HG02798 (cell line): Measurements from ENCODE around the gene ITPR1.
"Not testable (repeated sequence)": the region's sequence is repeated elsewhere in the genome, so short reads cannot be mapped to it uniquely, and the experiment has no call there.

ENCODE experiments used
- ATAC-seq: cut with Tn5 transposase; IDR thresholded peaks from one replicate; pipeline ENCODE4 v1.9.1; 2021; ENCODE audit warnings: mild to moderate bottlenecking; ENCODE audit not compliant: unreplicated experiment, poor library complexity

The ITPR1 gene

DNA sequence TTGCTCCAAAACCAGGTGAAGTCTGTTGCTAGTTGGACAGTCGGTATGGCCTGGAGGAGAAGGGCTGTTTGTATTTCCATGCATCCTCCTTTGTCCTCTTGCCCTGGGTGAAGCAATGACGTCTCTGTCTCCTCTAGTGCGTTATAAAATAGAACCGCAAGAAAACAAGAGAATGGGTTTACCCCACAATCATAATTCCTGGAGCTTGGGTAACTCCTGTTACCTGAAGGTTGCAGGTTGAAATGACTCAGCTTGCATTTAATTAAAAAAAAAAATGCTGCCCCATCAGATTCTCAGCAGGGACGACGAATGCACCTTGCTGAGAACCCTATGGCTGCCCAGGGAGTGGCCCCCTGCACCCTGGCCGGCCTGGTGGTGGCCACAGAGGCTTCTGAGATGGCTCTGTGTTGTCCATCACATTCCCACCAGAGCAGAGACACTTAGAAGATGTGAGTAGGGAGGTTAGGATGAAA is 257.9 kb downstream of the ITPR1 start:
- ATAC-seq, result no peak

DNA sequence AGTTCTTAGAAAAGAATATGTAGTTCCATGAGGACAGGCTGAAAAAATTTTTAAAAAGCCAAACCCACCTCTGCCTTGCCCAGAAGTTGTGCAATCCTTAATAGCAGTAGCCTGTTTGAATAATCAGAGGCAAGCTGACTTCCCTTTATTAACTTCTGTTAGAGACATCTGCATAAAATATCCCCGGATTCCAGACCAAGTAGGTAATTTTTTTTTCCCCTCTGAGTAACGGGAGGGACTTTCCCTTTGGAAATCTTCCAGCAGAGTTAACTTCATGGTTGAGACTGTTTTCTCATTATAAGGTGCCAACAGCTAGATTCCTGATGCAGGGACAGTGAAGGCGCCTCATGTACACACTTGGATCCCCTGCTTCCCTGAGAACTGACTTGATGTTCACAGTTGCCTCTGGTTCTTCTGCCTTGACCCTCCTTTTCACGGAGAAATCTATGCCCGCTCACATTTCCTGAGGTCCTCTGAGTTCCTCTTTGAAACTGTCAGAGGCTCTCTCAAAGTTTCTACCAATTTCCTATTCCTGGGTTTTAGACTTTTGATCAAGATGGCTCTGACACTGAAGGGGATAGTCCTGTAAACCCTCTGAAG is 258.5 kb downstream of the ITPR1 start:
- ATAC-seq, result no peak

DNA sequence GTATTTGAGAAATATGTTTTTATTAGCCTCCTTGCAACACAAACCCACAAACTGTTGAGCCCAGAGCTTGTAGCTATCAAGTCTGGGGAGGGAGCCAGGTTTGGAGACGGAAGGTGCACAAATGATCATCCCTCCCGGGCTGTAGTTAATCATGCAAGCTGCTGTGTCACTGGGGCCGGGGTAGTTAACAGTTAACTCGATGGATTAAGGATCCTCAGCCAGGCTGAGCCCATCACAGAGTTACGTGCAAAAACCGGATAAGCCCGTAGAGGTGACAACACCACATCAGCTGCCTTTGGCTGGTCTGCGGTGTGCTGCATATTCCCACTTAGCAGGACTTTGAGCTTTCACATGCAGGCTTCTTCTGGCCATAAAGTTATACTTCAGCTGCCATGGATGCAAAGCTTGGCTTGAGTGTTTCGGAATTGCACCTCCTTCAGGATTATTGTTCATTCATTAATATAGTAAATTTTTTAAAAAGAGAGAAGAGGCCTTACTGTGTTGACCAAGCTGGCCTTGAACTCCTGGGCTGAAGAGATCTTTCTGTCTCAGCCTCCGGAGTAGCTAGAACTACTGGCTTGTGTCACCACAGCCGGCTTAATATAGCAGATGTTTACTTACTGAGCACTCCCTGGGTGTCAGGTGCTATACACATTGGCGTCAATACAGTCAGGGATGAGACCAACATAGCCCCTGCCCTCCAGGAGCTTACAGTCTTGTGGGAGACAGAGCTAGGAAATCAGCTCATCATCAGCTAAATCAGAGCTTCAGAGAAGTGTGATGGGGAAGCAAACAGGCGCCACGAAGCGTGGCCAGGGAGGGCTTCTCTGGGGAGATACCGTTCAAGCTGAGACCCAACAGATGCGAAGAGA is 259.3 kb downstream of the ITPR1 start:
- peak; percentile 11 for ATAC-seq

DNA sequence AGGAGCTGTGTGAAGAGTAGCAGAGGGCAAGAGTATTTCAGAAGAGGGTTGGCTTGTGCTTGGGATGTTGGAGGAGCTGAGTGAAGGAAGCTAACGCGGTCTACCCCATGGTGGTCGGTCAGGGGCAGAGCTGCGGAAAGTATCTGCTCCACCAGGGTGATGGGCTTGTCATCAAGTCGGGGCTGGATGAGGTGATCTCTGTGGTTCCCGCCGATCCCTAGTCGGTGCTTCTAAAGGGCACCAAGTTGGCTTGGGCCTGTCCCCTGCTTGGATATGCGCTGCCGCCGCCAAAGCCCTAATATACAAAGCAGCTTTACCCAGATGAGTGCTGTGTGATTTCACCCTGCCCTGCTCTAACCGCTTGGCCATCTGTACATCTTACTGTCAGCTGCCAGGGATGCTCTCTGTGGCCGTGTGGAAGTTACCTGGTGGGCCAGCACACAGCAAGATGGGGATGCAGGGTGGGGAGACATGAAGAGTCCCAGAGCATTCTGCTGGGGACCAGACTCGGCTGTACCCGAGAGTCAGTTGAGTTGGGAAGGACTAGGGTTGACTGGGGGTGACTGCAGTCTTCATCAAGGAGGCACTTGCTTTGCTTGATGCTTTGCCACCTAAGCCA is 260.0 kb downstream of the ITPR1 start:
- peak; percentile 38 for ATAC-seq

DNA sequence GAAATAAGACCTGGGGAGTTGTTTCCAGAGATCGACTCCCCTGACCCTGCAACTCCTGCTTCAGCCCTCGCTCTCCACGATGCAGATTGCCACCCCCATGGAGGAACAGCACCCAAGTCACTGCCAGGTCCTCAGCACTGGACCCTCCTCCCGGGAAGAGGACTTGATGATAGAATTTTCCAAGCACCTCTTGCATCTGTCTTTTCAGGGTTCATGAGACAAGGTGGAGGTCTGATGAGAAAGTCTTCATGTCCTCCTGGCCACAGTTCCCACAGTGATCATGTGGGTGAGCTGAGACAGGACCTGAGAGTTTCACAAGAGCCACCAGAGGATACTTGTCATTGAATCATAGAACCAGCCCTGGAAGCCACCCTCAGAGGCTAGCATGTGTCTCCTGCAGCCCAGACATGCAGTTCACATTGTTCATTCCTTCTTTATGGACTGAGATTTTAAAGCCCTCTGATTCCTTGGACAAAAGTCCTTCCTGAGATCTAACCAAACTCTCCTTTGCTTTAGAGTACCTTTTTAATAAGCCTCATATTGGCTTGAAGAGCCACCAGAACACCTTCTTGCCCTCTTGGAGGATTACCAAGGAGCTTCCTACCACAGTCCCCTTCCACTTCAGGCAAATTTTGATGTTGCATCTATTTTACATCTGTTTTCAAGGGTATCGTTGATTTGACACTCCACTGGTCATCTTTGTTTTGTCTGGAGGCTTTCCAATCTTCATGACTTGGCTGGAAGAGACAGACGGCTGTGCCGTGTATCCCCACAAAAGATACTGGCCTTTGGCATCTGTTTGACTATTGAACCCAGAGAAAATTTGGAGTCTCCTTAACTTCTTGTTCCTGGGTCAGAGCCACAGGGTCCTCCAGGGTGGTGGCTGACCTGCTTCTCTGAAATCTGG is 261.3 kb downstream of the ITPR1 start:
- peak; percentile 63 for ATAC-seq

DNA sequence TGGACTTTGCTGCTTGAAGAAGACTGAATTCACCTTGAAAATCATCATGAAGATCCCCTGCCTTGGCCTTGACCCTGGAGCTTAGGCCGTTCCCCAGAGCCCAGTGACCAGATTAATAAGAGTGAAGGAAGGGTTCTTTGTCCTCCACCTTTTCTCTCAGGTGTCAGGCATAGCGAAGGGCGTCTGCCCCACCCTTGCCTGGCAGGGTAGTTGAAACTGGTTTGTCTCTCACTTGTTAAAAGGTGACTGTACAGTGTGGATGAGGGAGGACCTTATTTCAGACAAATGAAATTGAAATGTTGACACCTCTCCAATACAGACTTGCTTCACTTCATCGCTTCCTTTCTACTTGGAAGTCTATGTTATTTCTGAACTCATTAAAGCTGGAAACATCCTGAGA is 262.4 kb downstream of the ITPR1 start:
- no peak for ATAC-seq

DNA sequence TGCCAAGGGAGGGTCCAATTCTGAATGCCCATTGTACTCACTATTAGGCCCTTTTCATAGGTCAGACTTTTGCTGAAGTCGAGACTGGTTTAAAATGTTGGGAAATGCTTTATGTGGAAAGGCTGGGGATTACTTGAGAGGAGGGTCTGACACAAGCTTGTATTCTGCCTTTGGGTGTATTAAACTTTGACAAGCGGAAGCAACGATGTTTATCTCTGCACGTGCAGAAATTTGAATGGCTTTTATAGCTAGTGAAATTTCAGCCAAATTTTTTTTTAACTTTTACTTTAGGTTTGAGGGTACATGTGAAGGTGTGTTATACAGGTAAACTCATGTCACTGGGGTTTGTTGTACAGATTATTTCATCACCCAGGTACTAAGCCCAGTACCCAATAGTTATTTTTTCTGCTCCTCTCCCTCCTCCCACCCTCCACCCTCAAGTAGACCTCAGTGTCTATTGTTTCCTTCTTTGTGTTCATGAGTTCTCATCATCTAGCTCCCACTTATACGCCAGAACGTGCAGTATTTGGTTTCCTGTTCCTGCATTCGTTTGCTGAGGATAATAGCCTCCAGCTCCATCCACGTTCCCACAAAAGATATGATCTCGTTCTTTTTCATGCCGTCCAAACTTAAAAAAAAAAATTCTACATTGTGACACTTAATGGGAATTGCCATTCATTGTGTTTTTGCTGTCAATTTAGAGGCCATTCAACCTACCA is 263.1 kb downstream of the ITPR1 start:
- ATAC-seq, result no peak

DNA sequence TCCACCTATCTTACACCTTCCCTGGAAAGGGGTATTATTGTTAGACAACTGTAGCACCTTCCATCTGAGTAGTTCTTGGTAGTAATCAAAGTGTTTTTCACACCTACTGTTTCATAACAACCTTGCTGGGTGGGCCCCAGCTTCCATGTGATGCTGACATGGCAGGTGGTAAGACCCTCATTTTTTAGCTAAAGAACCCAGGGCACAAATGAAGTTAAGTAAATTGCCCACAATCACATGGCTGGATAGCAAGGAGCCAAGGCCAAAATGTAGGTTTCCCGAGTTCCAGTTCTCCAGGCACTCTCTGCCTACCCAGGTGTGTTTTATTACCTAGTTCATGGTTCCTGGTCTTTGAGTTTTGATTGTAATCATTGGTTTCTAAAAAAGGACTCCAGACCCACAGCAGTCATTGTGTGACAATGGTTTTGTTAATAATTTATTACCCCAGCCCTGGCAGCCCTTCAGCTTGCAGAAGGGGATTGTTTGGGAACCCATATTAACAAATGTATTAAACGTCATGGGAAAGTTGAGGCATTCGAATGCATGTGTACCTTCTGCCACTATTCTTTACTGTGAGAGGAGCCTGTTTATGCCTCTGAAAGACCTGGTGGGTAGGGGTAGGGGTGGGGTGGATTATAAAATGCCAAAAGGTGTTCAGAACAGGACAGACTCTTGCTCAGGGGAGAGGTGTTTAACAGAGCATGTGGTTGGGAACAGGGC is 263.9 kb downstream of the ITPR1 start:
- peak; percentile 31 for ATAC-seq

DNA sequence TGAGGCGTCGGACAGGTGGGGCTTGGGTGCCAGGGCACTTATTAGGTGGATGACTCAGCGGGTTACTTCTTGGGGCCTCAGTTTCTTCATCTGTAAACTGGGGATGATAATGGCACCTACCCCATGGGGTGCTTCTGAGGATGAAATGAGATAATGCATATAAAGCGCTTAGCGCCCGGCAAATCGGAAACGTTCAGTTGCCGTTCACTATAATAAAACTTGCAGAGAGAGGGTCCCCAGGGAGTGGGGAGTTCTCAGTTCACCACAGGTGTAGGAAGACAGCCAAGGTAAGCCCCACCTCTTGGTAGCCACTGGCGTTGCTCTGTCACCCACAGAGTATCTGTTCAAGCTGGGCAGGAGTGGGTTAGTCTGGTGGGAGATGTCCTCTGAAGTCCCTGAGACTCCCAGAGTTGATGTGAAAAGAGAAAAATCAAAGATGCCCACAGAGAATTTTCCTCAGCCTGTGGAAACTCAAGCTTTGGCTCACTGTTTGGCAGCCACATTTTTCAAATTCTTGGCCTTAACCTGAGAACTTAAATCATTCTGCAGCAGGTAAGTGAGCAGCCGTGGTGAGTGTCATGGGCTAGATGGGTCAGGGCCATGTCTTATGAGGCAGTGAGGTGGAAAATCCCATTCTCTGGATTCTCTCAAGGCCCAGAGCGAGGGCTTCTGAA is 264.6 kb downstream of the ITPR1 start:
- no peak for ATAC-seq

DNA sequence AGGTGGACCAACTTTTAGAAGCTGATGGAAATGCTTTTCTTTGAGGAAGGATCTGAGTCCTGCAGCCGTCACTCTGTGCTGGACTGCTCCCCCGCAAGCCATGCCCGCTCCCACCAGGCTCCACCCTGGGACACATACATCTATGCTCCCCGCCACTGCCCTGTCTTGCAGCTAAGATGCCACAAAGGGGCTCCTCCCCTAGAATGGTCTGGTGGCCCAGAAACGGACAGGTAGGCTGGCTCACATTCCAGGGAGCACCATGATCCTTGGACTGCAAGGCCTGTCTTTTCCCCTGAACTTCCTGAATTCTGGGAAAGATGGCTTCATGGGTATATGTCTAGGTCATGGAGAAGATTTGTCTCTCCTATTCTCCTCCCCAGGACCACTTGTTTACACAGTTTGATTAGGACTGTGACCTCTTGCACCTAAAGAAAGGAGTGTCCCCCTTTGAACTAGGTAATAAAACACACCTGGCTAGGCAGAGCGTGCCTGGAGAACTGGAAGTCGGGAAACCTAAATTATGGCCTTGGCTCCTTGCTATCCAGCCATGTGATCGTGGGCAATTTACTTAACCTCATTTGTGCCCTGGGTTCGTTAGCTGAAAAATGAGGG is 265.2 kb downstream of the ITPR1 start:
- ATAC-seq, result no peak

DNA sequence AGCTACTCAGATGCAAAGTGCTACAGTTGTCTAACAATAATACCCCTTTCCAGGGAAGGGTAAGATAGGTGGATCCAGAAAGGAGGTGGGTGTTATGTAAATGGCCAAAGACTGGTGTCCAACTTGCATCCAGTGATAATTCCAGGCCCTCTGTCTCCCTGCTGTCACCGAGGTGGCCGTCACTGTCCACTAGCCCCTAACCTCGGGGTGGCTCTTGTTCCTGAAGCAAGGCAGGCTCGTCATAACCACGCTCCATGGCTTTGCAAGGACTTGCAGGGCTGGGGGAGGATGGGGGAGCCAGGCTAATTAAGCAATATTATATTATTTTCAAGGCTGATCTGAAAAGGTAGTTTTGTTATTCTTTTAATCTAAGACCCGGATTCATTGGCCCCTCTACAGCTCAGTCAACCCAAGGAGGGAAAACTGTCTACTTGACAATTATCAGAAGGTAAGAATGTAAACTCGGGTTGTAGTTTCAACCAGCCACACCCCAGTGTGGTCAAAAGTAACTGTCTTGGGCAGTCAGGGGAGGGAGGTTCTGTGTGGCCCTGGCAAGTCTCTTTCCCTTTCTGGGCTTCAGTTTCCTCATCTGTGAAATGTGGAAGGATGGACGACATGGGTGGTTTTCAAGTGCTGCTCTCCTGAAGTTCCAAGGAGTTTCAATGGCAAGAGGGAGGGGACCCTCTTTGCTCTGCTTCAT is 266.0 kb downstream of the ITPR1 start:
- ATAC-seq, result no peak

DNA sequence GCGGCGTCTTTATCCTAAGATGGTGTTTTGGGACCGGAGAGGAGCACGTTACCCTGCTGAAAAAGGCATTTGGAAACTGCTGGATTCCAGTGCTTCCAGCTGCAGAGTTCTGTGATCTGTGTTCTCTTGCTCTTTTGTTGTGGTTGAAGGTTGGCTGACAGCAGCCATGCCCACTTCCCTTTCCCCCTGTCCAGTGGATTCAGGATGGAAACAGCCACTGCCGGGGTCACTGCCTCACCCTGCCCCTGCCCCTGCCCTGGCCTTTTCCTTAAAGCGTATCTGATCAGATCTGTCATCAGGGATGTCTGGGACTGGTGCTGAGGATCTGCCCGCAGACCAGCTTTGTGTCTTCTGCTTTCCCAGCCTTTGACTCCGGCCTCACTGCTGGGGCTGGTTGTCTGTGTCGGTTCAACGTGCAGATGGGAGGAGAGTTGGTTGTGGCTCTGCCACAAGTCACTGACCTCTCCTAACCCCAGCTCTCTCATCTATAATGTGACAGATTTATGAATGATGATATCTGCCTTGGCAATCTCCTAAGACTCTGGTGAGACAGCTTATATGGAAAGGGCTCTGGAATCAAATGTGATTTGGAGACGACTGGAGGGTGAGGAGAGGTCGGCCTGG is 266.7 kb downstream of the ITPR1 start:
- ATAC-seq, result no peak

DNA sequence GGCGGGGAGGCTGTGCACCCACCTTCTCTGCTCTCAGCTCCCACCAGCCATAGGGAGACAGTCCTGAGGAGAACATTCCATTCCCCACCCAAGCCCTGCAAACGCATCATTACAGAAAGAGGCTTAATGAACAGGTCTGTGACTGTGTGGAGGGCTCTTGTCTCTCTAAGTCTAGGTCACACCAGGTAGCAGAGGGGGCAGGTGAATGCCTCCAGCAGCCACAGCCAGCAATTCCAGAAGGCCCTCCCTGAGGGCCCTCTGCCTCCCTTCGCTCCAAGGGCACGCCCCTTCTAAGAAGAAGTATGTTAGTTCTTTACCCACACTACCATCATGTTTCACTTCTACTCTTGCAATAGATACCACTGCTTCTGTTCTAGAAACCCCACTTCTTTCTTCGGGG is 268.6 kb downstream of the ITPR1 start:
- ATAC-seq, result no peak

DNA sequence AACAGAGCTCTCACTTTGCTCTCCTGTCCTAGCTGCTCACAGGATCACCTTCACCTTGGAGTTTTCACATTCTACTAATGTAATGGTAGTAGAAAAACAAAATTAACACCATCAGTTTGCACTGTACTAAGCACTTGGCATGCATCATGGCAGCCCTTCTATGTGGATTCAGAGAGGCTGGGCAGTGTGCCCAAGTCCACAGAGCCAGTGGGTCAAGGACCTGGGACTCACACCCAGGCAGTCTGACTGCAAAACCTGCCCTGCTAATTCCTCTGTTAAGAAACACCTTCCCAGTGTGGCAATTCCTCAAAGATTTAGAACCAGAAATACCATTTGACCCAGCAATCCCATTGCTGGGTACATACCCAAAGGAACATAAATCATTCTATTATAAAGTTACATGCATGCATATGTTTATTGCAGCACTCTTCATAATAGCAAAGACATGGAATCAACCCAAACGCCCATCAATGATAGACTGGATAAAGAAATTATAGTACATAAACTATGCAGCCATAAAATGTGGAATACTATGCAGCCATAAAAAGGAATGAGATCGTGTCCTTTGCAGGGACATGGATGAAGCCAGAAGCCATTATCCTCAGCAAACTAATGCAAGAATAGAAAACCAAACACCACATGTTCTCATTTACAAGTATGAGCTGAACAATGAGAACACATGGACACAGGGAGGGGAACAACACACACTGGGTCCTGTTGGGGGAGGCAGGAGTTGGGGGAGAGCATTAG is 269.5 kb downstream of the ITPR1 start:
- not testable (repeated sequence) for ATAC-seq

DNA sequence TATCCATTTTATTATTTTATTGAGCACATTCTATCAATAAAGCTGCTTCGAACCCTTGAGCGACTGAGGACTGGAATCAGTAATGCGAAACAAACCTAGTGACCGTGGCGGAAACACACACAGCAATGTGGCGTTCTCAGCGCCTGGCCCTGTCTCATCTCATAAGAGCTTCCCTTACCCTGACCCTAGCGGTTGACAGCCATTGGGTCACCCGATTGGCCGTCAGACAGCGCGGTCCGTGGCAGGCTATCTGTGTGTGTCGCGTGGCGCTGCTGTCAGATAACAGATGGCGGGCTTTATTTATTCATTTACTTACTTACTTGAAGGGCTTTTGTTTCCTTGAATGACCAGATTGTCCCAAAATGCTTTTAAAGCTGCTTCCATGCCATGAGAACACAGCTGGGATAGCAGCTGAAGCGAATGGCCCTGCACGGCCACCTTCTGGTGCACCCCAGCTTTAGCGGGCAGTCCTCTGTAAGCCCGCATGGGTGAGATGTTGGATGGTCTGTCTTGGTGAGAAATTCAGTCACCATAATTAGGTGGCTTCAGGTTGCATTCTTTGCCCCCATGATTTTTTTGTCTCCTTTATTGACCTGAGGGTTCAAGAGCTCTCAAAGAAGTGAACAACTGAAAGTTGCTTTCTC is 270.6 kb downstream of the ITPR1 start:
- ATAC-seq, result no peak

DNA sequence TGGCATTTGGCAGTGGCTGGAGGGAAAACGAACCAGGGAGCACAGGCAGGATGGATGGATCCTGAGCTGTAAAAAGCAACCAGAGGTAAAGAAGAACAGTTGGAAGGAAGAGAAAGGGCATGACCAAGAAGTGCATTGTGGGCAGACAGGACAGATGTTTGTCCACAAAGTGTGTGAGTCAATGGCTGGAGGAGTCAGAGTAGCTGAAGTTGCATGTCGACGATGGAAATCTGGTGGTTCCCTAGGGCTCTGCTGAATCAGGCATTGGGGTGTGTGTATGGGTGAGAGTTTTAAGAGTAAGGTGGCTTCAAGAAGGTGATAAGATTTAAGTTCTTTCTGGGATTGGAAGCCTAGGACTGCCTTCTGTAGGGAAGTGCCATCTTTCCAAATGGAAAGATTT is 272.1 kb downstream of the ITPR1 start:
- no peak for ATAC-seq
